ENCODE data around the gene CRIM1. TPM values are rescaled to one million over a fixed set of nuclear protein-coding genes. Genes with fewer than 3 reads are reported as not detected.

Gene CRIM1
- total RNA-seq, 1 donor from 2014 or later: 0.58 TPM

DNA sequence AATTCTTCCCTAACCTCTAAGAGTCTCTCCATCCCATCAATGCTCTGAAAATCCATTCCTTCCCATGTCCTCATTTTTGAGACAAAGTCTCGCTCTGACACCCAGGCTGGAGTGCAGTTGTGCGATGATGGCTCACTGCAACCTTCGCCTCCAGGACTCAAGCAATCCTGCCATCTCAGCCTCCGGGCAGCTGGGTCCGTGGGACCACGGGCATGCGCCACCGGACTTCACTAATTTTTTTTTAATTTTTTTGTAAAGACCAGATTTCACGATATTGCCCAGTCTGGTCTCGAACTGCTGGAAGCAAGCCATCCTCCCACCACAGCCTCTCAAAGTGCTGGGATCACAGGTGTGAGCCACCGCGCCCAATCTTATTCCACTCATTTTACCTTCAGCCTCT, 240.8 kb downstream of the CRIM1 start:
- H3K4me1 Mint-ChIP-seq: peaks cover 31% of the 10 kb centered on the region
- ChIA-PET POLR2A (no interaction called here), CTCF (no interaction called here)
- DNase-seq: no peak
- no peak for ATAC-seq (ENCODE audit: low read depth)
- intact Hi-C loops (cut with micrococcal nuclease): loop anchor here (5.0 kb wide), 1 partner anchor 371 kb away; the partner anchor contains the start of gene STRN
- TF ChIP-seq, protein P1, sequence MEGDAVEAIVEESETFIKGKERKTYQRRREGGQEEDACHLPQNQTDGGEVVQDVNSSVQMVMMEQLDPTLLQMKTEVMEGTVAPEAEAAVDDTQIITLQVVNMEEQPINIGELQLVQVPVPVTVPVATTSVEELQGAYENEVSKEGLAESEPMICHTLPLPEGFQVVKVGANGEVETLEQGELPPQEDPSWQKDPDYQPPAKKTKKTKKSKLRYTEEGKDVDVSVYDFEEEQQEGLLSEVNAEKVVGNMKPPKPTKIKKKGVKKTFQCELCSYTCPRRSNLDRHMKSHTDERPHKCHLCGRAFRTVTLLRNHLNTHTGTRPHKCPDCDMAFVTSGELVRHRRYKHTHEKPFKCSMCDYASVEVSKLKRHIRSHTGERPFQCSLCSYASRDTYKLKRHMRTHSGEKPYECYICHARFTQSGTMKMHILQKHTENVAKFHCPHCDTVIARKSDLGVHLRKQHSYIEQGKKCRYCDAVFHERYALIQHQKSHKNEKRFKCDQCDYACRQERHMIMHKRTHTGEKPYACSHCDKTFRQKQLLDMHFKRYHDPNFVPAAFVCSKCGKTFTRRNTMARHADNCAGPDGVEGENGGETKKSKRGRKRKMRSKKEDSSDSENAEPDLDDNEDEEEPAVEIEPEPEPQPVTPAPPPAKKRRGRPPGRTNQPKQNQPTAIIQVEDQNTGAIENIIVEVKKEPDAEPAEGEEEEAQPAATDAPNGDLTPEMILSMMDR (IDR thresholded peaks at IDR 0.05): no peak
- peak overlapping the region; percentile 95 for H3K4me3 Mint-ChIP-seq
- no peaks in the 10 kb centered on the region for H3K27me3 Mint-ChIP-seq
- H3K9me3 Mint-ChIP-seq: no peaks in the 10 kb centered on the region
- no peak overlapping the region for H3K27ac Mint-ChIP-seq
- peaks cover 10% of the 10 kb centered on the region for H3K36me3 Mint-ChIP-seq (ENCODE audit: low read depth)

DNA sequence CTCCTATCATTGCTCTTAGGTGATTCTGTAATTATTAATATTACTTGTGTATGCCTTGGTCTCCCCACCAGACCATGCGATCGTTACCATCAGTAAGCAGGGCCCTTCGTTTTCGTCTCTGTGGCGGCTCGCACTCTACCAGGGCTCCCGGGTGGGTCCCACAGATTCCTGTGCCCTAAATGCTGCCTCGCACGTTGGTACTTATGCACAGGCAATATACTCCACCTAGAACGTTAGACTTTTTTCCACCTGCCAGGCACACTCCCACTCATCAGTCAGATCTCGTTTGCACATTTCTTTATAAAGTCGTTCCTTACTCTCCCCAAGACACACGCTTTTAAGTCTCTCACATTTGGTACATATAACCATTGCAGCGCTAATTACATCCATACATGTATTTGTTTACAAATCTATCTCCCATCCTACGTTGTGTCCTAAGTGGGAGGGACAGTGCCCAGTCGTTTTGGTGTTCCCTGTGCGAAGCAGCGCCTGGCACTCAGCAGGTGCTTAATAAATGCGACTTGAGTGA, 241.5 kb downstream of the CRIM1 start:
- TF ChIP-seq, protein P1 (IDR thresholded peaks at IDR 0.05): no peak
- intact Hi-C loops (cut with micrococcal nuclease): loop anchor here (5.0 kb wide), 1 partner anchor 370 kb away; the partner anchor contains the start of gene STRN
- CTCF ChIA-PET: no interaction called here
- H3K36me3 Mint-ChIP-seq (ENCODE audit: low read depth): peaks cover 8% of the 10 kb centered on the region
- H3K4me1 Mint-ChIP-seq: peaks cover 28% of the 10 kb centered on the region
- H3K9me3 Mint-ChIP-seq: no peaks in the 10 kb centered on the region
- POLR2A ChIA-PET: interaction anchor here (1.2 kb wide), 1 partner anchor 21 kb away, joined by 3 read pairs; no protein-coding TSS in a partner anchor
- DNase-seq: no peak
- H3K27me3 Mint-ChIP-seq: no peaks in the 10 kb centered on the region
- ATAC-seq (ENCODE audit: low read depth): no peak
- H3K27ac Mint-ChIP-seq: peak overlapping the region; percentile 85
- peak overlapping the region; percentile 95 for H3K4me3 Mint-ChIP-seq

DNA sequence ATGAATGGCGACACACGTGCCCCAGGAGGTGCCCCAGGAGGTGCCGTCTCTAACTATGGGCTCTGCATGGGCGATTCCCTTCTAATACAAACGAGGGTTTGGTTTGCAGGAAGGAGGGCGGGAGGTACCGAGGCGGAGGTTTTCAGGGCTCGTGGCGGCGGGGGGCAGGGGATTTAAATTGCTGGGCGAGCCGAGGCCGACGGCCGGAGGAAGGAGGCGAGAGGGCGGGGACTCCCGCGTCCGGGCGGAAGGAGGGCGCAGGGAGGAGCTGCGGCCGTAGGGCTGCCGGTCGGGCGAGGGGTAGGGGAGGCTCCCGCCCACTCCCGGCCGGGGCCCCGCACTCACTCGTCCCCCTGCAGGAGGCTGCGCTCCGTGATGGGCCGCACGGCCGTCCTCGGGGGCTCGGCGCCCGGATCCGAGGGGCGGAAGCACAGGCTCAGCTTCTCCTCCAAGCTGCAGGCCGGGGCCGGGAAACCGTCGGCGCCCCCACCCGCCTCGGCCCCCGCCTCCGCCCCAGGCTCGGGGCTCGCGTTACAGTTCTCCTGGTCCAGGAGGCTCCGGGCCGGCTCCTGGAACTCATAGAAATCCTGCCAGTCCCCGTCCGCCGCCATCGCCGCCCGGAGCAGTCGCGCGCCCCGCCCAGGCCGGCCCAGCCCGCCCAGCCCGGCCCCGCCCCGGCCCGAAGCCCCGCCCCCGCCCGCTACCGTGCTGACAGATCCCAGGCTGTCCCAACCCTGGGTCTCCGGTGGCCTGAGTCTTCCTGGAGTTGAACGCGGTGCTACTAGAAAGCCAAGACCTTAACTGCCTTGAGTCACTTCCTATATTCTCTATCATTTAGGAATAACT, 242.2 kb downstream of the CRIM1 start, which contains the start of gene FEZ2:
Gene FEZ2 (minus strand): TSS at position 637 of the 846 bp plus-strand sequence. CDS start 26 bp downstream, at position 611.
- Mint-ChIP-seq H3K27me3 (no peaks in the 10 kb centered on the region), H3K9me3 (no peaks in the 10 kb centered on the region), H3K27ac (peak within 1 kb of the TSS; percentile 85), H3K4me1 (peaks cover 28% of the 10 kb centered on the region), H3K36me3 (ENCODE audit: low read depth) (peaks cover 8% of the 10 kb centered on the region), H3K4me3 (peak within 1 kb of the TSS; percentile 95)
- TF ChIP-seq, protein P1 (IDR thresholded peaks at IDR 0.05): no peak
- DNase-seq (peak; percentile 72), ATAC-seq (ENCODE audit: low read depth) (peak; percentile 95)
- ChIA-PET POLR2A (interaction anchor here (1.2 kb wide), 1 partner anchor 20 kb away, joined by 3 read pairs; no protein-coding TSS in a partner anchor), CTCF (no interaction called here)
- intact Hi-C loops (cut with micrococcal nuclease): loop anchor here (5.0 kb wide), 1 partner anchor 370 kb away; the partner anchor contains the start of gene STRN

Other genes with a start within 250 kb of the CRIM1 start
- gene FEZ2, start 242.4 kb downstream of the CRIM1 start, total RNA-seq: 24.8 and 30.3 TPM in 2 replicates